ENCODE measurements around the gene MRPL51. TPM values are rescaled to one million over a fixed set of nuclear protein-coding genes. Genes with fewer than 3 reads are reported as not detected.

MRPL51 gene
- total and polyA plus RNA-seq, 2 of the 8 experiments (the other 6 are each of a cell fraction or from before 2014, with no cell fraction given), result 119 to 331 TPM

GRCh38 chr12:6542209-6543009 lies 49.3 kb upstream of the MRPL51 start (continued):
- TF ChIP-seq SAP30 (IDR thresholded peaks at IDR 0.05; ENCODE audit: insufficient read depth, insufficient replicate concordance, low read length) (no peak), HDAC6 (IDR thresholded peaks at IDR 0.05; ENCODE audit: low read depth, low read length) (no peak)

All from H1 (cell line).